Measurements from ENCODE around the gene DCC. TPM values are rescaled to one million over a fixed set of nuclear protein-coding genes. Genes with fewer than 3 reads are reported as not detected.

DCC gene
- total RNA-seq, 1 experiment from 2014 or later, result not detected

DNA sequence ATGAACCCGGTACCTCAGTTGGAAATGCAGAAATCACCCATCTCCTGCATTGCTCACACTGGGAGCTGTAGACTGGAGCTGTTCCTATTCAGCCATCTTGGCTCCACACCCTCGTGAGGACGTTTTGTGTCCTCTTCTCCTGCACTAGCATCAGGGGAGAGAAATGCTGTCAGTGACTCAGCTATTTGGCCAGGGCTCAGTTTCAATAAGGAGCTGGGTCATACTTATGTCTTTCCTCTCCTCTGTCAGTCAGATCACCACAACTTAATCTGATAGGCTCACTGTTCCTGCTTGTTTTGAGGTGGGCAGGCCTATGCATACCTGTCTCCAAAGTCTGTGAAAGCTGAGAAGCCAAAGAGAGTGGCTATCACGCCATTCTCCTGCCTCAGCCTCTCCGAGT, 921.2 kb downstream of the DCC start:
- no peaks in the 10 kb centered on the region for H3K9me3 ChIP-seq (ENCODE audit: insufficient read depth, low read depth)
- TF ChIP-seq, protein P1, sequence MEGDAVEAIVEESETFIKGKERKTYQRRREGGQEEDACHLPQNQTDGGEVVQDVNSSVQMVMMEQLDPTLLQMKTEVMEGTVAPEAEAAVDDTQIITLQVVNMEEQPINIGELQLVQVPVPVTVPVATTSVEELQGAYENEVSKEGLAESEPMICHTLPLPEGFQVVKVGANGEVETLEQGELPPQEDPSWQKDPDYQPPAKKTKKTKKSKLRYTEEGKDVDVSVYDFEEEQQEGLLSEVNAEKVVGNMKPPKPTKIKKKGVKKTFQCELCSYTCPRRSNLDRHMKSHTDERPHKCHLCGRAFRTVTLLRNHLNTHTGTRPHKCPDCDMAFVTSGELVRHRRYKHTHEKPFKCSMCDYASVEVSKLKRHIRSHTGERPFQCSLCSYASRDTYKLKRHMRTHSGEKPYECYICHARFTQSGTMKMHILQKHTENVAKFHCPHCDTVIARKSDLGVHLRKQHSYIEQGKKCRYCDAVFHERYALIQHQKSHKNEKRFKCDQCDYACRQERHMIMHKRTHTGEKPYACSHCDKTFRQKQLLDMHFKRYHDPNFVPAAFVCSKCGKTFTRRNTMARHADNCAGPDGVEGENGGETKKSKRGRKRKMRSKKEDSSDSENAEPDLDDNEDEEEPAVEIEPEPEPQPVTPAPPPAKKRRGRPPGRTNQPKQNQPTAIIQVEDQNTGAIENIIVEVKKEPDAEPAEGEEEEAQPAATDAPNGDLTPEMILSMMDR (conservative IDR thresholded peaks at IDR 0.05), result no peak
- no peak for TF ChIP-seq EZH2 (IDR thresholded peaks at IDR 0.05; ENCODE audit: low read depth)
- H3K36me3 ChIP-seq (ENCODE audit: low read depth), result no peaks in the 10 kb centered on the region
- no peaks in the 10 kb centered on the region for H3K4me1 ChIP-seq (replicated peaks; ENCODE audit: insufficient read depth)
- DNase-seq, result no peak
- ChIA-PET POLR2A (ENCODE audit: unreplicated experiment) (no interaction called here), CTCF (no interaction called here)
- no peaks in the 10 kb centered on the region for H3K27me3 ChIP-seq (ENCODE audit: insufficient read depth, low read depth)
- H2AFZ ChIP-seq, result peak overlapping the region; percentile 22; the same call in 1 of the 2 replicates
- H3K27ac ChIP-seq, result no peak overlapping the region
- intact Hi-C loops (cut with micrococcal nuclease; ENCODE audit: unreplicated experiment), result no loop called here
- no peaks in the 10 kb centered on the region for H4K20me1 ChIP-seq (ENCODE audit: insufficient read depth)
- no peaks in the 10 kb centered on the region for H3K9me2 ChIP-seq (ENCODE audit: insufficient read depth)
- no peak overlapping the region for H3K4me2 ChIP-seq
- no peaks in the 10 kb centered on the region for H3F3A ChIP-seq (ENCODE audit: insufficient read depth, low read depth)
- no peaks in the 10 kb centered on the region for H3K79me2 ChIP-seq (ENCODE audit: low read depth)
- BruUV-seq (replicated peaks), result no TSS peak
- H3K4me3 ChIP-seq, result no peak overlapping the region

DNA sequence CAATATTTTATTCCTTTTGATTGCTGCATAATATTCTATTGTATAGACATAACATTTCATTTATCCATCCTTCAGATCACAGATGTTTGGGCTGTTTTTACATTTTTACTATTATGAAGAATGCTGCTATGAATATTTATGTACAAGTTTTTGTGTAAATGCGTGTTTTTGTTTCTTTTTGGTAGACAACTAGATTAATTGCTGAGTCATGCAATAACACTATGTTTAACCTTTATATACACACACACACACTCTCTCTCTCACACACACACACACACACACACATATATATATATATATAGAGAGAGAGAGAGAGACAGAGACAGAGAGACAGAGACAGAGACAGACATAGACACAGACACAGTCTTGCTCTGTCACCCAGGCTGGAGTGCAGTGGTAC, 926.9 kb downstream of the DCC start:
- CTCF ChIA-PET, result no interaction called here
- no TSS peak for BruUV-seq (replicated peaks)
- Histone ChIP-seq H3K36me3 (ENCODE audit: low read depth) (no peaks in the 10 kb centered on the region), H3F3A (ENCODE audit: insufficient read depth, low read depth) (no peaks in the 10 kb centered on the region), H3K9me3 (ENCODE audit: insufficient read depth, low read depth) (no peaks in the 10 kb centered on the region), H3K27ac (no peak overlapping the region), H3K4me1 (replicated peaks; ENCODE audit: insufficient read depth) (no peaks in the 10 kb centered on the region), H3K79me2 (ENCODE audit: low read depth) (no peaks in the 10 kb centered on the region), H3K4me2 (no peak overlapping the region), H4K20me1 (ENCODE audit: insufficient read depth) (no peaks in the 10 kb centered on the region), H3K27me3 (ENCODE audit: insufficient read depth, low read depth) (no peaks in the 10 kb centered on the region), H3K9me2 (ENCODE audit: insufficient read depth) (no peaks in the 10 kb centered on the region), H3K4me3 (no peak overlapping the region), H2AFZ (no peak overlapping the region)
- no peak for DNase-seq
- POLR2A ChIA-PET (ENCODE audit: unreplicated experiment), result no interaction called here
- TF ChIP-seq, protein P1 (conservative IDR thresholded peaks at IDR 0.05), result no peak
- no peak for TF ChIP-seq EZH2 (IDR thresholded peaks at IDR 0.05; ENCODE audit: low read depth)
- intact Hi-C loops (cut with micrococcal nuclease; ENCODE audit: unreplicated experiment), result no loop called here

DNA sequence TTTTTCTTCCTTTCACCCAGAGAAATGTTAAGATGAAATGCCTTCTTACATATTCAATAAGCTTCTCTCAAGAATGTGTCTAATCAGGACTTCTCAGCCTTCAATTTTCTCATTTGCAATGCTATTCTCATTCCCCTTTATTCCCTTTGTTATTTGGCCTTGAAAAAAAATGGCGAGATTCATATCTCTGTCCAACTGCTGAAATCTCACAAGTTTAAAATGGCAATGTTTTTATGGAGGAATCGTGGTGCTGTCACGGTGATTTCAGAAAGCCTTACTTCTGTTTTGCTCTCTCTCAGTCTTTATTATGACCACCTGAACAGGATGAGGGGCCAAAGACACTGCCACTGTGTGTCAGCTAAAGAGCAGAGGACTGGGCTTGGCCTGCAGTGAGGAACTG, 928.5 kb downstream of the DCC start:
- H3K4me2 ChIP-seq, result no peak overlapping the region
- H3K27ac ChIP-seq, result no peak overlapping the region
- intact Hi-C loops (cut with micrococcal nuclease; ENCODE audit: unreplicated experiment), result no loop called here
- no TSS peak for BruUV-seq (replicated peaks)
- no peaks in the 10 kb centered on the region for H3K79me2 ChIP-seq (ENCODE audit: low read depth)
- no peaks in the 10 kb centered on the region for H3K9me3 ChIP-seq (ENCODE audit: insufficient read depth, low read depth)
- no peaks in the 10 kb centered on the region for H3F3A ChIP-seq (ENCODE audit: insufficient read depth, low read depth)
- TF ChIP-seq EZH2 (IDR thresholded peaks at IDR 0.05; ENCODE audit: low read depth), result no peak
- TF ChIP-seq, protein P1 (conservative IDR thresholded peaks at IDR 0.05), result no peak
- no peak overlapping the region for H3K4me3 ChIP-seq
- no peak overlapping the region for H2AFZ ChIP-seq
- no peak for DNase-seq
- no peaks in the 10 kb centered on the region for H3K4me1 ChIP-seq (replicated peaks; ENCODE audit: insufficient read depth)
- ChIA-PET POLR2A (ENCODE audit: unreplicated experiment) (no interaction called here), CTCF (no interaction called here)
- no peaks in the 10 kb centered on the region for H3K27me3 ChIP-seq (ENCODE audit: insufficient read depth, low read depth)
- H3K9me2 ChIP-seq (ENCODE audit: insufficient read depth), result no peaks in the 10 kb centered on the region
- no peaks in the 10 kb centered on the region for H4K20me1 ChIP-seq (ENCODE audit: insufficient read depth)
- H3K36me3 ChIP-seq (ENCODE audit: low read depth), result no peaks in the 10 kb centered on the region

Data from PC-9 (cell line).